GM23248 (cell line): Measurements from ENCODE around the gene RCAN3.

Source experiments
- EZH2 ChIP-seq: fragments of 200-600 bp; sonication (generic); IDR thresholded peaks from 2 replicates; pipeline ENCODE4 v1.6.1; 2018; ENCODE audit warnings: antibody characterized with exemption, mild to moderate bottlenecking; ENCODE audit not compliant: insufficient read depth, poor library complexity, severe bottlenecking
- EZH2phosphoT487 ChIP-seq: fragments of 200-600 bp; sonication (generic); IDR thresholded peaks from 2 replicates; pipeline ENCODE4 v1.6.1; 2018; ENCODE audit warnings: antibody characterized with exemption, moderate library complexity, mild to moderate bottlenecking, low read depth; ENCODE audit not compliant: insufficient read depth

DNA sequence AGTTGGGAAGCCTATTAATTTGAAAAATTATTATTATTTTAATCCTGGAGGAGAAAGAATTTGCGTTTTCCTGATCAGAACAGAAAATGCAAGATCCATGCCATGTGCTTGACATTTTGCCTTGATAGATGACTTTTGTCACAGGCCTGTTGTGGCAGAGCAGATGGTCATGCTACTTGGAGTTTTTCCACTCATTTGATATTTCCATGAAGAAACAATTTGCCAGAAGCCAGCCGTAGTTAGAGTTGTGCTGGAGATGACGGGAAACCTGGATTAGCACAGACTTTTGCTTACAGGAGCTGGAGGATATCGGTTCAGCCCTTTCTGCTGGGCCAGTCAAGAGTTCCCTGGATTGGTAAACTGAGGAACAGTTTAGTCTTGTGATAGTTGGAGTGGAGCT is 3.2 kb downstream of the RCAN3 start:
- no peak for TF ChIP-seq EZH2
- TF ChIP-seq EZH2phosphoT487, result no peak
